Peyer's patch (tissue), 4 donors: ENCODE data around the gene SNAP25.

Experiments
- CTCF ChIP-seq, 6 experiments: fragments of 450-650 bp in 4 of 6; fragments of 200-600 bp in 2 of 6; sonication (generic) in 1 of 6; IDR thresholded peaks; one replicate each; pipeline ENCODE4 v1.5.1; 2017 to 2019; ENCODE audit warnings: antibody characterized with exemption in 6 of 6, mild to moderate bottlenecking in 3 of 6, moderate library complexity in 1 of 6
- POLR2A ChIP-seq, 2 donors: fragments of 450-650 bp; IDR thresholded peaks; one replicate each; pipeline ENCODE4 v1.5.1; 2017; ENCODE audit warnings: antibody characterized with exemption in 2 of 2, mild to moderate bottlenecking in 2 of 2, moderate library complexity in 2 of 2

GRCh38 chr20:10171864-10172751 is 46.5 kb upstream of the SNAP25 start:
- no peak for TF ChIP-seq CTCF (IDR thresholded peaks at IDR 0.05)
- no peak for TF ChIP-seq POLR2A (IDR thresholded peaks at IDR 0.05)
